ENCODE results near the gene ARHGEF39. TPM values are rescaled to one million over a fixed set of nuclear protein-coding genes. Genes with fewer than 3 reads are reported as not detected.

ARHGEF39 gene
- total and polyA plus RNA-seq, 9 of the 15 experiments (the other 6 are each of a cell fraction or from before 2014, with no cell fraction given): 2.8 to 21.7 (median 12.9) TPM

GRCh38 chr9:35646533-35647265, 18.3 kb downstream of the ARHGEF39 start (continued):
- TF ChIP-seq SFPQ (IDR thresholded peaks at IDR 0.05; ENCODE audit: low read depth, low read length) (no peak), ZNF655 (CRISPR knock-in tag; IDR thresholded peaks at IDR 0.05) (no peak), FOXP1 (CRISPR knock-in tag; IDR thresholded peaks at IDR 0.05) (no peak), CCNT2 (IDR thresholded peaks at IDR 0.05; ENCODE audit: borderline replicate concordance, extremely low read depth, insufficient read length, low read depth, low read length) (peak; percentile 52), ZNF589 (CRISPR knock-in tag; IDR thresholded peaks at IDR 0.05; ENCODE audit: low read depth) (no peak), MNT (conservative IDR thresholded peaks at IDR 0.05) (peak; percentile 24 to 55; a peak in 1 of 4 replicates), POLR2B (IDR thresholded peaks at IDR 0.05; ENCODE audit: low read depth, partially characterized antibody) (peak; percentile 43), TAF1 (IDR thresholded peaks at IDR 0.05; ENCODE audit: control insufficient read depth, extremely low read depth, insufficient read depth, low read length, severe bottlenecking) (peak; percentile 31), MYC (IDR thresholded peaks at IDR 0.05; ENCODE audit: low read depth, low read length) (peak; percentile 25; the same call in 1 of the 2 replicates), MYC (CRISPR knock-in tag; IDR thresholded peaks at IDR 0.05; ENCODE audit: borderline replicate concordance, low read depth) (no peak), ZKSCAN8 (CRISPR knock-in tag; IDR thresholded peaks at IDR 0.05) (no peak), L3MBTL2 (IDR thresholded peaks at IDR 0.05) (peak; percentile 69), POLR2A (conservative IDR thresholded peaks at IDR 0.05) (peak; percentile 57), CREM (IDR thresholded peaks at IDR 0.05; ENCODE audit: low read depth) (peak; percentile 33; the same call in 1 of the 2 replicates), CXXC5 (CRISPR knock-in tag; IDR thresholded peaks at IDR 0.05) (peak; percentile 63), ZNF263 (CRISPR knock-in tag; IDR thresholded peaks at IDR 0.05; ENCODE audit: borderline replicate concordance) (no peak; the same call in 1 of the 2 replicates), ZBTB33 (CRISPR knock-in tag; IDR thresholded peaks at IDR 0.05) (no peak), ETV1 (tag; conservative IDR thresholded peaks at IDR 0.05; ENCODE audit: low read depth) (peak; percentile 75), ZNF277 (CRISPR knock-in tag; IDR thresholded peaks at IDR 0.05; ENCODE audit: borderline replicate concordance) (no peak)
